Breast epithelium (tissue), 4 donors: ENCODE measurements around the gene MSANTD1. TPM values are rescaled to one million over a fixed set of nuclear protein-coding genes. Genes with fewer than 3 reads are reported as not detected.

Experiments used
- DNase-seq, 2 donors: peaks; one replicate each; pipeline ENCODE4 v3.0.0-alpha.2; 2019; ENCODE audit warnings: low spot score in 2 of 2
- H3K27ac ChIP-seq, 2 donors: fragments of 200-600 bp; sonication (generic) in 1 of 2; one replicate each; pipeline ENCODE4 v1.5.1; 2016 to 2019; ENCODE audit warnings: mild to moderate bottlenecking in 1 of 2
- H3K27me3 ChIP-seq, 2 donors: fragments of 200-600 bp; sonication (generic) in 1 of 2; one replicate each; pipeline versions ENCODE4 v1.5.1 to v1.6.0; 2017 to 2019; ENCODE audit warnings: control low read depth in 1 of 2, mild to moderate bottlenecking in 1 of 2
- H3K36me3 ChIP-seq: fragments of 200-600 bp; one replicate; pipeline ENCODE4 v1.5.1; 2019
- H3K4me1 ChIP-seq, 2 donors: fragments of 200-600 bp; sonication (generic); one replicate each; pipeline ENCODE4 v1.5.1; 2016 to 2019; ENCODE audit warnings: control low read depth in 1 of 2
- H3K4me3 ChIP-seq, 3 donors: fragments of 200-600 bp; sonication (generic); 1 replicate in 2 of 3; 2 replicates in 1 of 3; pipeline ENCODE4 v1.5.1; 2016 to 2019; ENCODE audit warnings: mild to moderate bottlenecking in 3 of 3, moderate library complexity in 2 of 3
- H3K9me3 ChIP-seq, 2 donors: fragments of 200-600 bp; sonication (generic) in 1 of 2; one replicate each; pipeline ENCODE4 v1.5.1; 2016 to 2019; ENCODE audit warnings: control low read depth in 1 of 2
- POLR2A ChIP-seq: fragments of 450-650 bp; IDR thresholded peaks from one replicate; pipeline ENCODE4 v1.6.1; 2016; ENCODE audit warnings: antibody characterized with exemption, mild to moderate bottlenecking, moderate library complexity
- POLR2AphosphoS5 ChIP-seq, 3 donors: sonication (generic); formaldehyde crosslinking; IDR thresholded peaks; one replicate each; pipeline ENCODE4 v1.6.1; 2017; ENCODE audit warnings: antibody characterized with exemption in 3 of 3
- intact Hi-C: fragments of 100-400 bp; cut with DNase I; formaldehyde crosslinking; loops from one replicate; pipeline ENCODE4 v1.15.1; 2023; ENCODE audit warnings: low total_unique reads
- total RNA-seq, 3 donors: library from RNA; depleted of rRNA; stranded (reverse); fragments of >200 nt; gene quantifications; one replicate each; pipeline ENCODE4 v1.1.0, GENCODE V29; 2016
- TF ChIP-seq, protein P1 (sequence below), 3 donors: fragments of 450-650 bp; IDR thresholded peaks; one replicate each; pipeline ENCODE4 v1.5.1; 2016 to 2017; ENCODE audit warnings: antibody characterized with exemption in 3 of 3, mild to moderate bottlenecking in 3 of 3, moderate library complexity in 3 of 3

Gene MSANTD1
- total RNA-seq, 3 donors from 2014 or later, result 0.48 to 0.88 (median 0.66) TPM

DNA sequence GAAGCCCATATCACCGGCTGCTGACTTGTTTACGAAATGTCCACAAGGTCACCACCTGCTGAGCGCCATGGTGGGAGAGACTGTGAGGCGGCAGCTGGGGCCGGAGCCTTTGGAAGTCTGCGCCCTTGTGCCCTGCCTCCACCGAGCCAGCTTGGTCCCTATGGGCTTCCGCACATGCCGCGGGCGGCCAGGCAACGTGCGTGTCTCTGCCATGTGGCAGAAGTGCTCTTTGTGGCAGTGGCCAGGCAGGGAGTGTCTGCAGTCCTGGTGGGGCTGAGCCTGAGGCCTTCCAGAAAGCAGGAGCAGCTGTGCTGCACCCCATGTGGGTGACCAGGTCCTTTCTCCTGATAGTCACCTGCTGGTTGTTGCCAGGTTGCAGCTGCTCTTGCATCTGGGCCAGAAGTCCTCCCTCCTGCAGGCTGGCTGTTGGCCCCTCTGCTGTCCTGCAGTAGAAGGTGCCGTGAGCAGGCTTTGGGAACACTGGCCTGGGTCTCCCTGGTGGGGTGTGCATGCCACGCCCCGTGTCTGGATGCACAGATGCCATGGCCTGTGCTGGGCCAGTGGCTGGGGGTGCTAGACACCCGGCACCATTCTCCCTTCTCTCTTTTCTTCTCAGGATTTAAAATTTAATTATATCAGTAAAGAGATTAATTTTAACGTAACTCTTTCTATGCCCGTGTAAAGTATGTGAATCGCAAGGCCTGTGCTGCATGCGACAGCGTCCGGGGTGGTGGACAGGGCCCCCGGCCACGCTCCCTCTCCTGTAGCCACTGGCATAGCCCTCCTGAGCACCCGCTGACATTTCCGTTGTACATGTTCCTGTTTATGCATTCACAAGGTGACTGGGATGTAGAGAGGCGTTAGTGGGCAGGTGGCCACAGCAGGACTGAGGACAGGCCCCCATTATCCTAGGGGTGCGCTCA lies 8.7 kb upstream of the MSANTD1 start:
- Histone ChIP-seq H3K36me3 (no peaks in the 10 kb centered on the region), H3K27ac (no peak overlapping the region), H3K27me3 (no peaks in the 10 kb centered on the region), H3K4me1 (no peaks in the 10 kb centered on the region), H3K4me3 (no peak overlapping the region), H3K9me3 (no peaks in the 10 kb centered on the region)
- DNase-seq, result no peak
- no peak for TF ChIP-seq POLR2A
- TF ChIP-seq POLR2AphosphoS5 (IDR thresholded peaks at IDR 0.05), result no peak
- TF ChIP-seq, protein P1, sequence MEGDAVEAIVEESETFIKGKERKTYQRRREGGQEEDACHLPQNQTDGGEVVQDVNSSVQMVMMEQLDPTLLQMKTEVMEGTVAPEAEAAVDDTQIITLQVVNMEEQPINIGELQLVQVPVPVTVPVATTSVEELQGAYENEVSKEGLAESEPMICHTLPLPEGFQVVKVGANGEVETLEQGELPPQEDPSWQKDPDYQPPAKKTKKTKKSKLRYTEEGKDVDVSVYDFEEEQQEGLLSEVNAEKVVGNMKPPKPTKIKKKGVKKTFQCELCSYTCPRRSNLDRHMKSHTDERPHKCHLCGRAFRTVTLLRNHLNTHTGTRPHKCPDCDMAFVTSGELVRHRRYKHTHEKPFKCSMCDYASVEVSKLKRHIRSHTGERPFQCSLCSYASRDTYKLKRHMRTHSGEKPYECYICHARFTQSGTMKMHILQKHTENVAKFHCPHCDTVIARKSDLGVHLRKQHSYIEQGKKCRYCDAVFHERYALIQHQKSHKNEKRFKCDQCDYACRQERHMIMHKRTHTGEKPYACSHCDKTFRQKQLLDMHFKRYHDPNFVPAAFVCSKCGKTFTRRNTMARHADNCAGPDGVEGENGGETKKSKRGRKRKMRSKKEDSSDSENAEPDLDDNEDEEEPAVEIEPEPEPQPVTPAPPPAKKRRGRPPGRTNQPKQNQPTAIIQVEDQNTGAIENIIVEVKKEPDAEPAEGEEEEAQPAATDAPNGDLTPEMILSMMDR (IDR thresholded peaks at IDR 0.05), result no peak
- intact Hi-C loops, result no loop called here

DNA sequence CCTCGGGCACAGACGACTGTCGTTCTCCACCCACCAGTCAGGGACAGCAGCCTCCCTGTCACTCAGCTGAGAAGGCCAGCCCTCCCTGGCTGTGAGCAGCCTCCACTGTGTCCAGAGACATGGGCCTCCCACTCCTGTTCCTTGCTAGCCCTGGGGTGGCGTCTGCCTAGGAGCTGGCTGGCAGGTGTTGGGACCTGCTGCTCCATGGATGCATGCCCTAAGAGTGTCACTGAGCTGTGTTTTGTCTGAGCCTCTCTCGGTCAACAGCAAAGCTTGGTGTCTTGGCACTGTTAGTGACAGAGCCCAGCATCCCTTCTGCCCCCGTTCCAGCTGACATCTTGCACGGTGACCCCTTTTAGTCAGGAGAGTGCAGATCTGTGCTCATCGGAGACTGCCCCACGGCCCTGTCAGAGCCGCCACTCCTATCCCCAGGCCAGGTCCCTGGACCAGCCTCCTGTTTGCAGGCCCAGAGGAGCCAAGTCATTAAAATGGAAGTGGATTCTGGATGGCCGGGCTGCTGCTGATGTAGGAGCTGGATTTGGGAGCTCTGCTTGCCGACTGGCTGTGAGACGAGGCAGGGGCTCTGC lies 7.9 kb upstream of the MSANTD1 start:
- no peak overlapping the region for H3K4me3 ChIP-seq
- H3K27me3 ChIP-seq, result no peaks in the 10 kb centered on the region
- no peak for DNase-seq
- no peaks in the 10 kb centered on the region for H3K9me3 ChIP-seq
- no peak overlapping the region for H3K27ac ChIP-seq
- TF ChIP-seq, protein P1 (IDR thresholded peaks at IDR 0.05), result no peak
- TF ChIP-seq POLR2A (no peak), POLR2AphosphoS5 (IDR thresholded peaks at IDR 0.05) (no peak)
- no peaks in the 10 kb centered on the region for H3K36me3 ChIP-seq
- intact Hi-C loops, result no loop called here
- H3K4me1 ChIP-seq, result no peaks in the 10 kb centered on the region

DNA sequence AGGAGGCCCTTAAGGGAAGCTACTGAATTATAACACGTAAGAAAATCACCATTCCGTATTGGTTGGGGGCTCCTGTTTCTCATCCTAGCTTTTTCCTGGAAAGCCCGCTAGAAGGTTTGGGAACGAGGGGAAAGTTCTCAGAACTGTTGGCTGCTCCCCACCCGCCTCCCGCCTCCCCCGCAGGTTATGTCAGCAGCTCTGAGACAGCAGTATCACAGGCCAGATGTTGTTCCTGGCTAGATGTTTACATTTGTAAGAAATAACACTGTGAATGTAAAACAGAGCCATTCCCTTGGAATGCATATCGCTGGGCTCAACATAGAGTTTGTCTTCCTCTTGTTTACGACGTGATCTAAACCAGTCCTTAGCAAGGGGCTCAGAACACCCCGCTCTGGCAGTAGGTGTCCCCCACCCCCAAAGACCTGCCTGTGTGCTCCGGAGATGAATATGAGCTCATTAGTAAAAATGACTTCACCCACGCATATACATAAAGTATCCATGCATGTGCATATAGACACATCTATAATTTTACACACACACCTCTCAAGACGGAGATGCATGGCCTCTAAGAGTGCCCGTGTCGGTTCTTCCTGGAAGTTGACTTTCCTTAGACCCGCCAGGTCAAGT lies 6.9 kb upstream of the MSANTD1 start:
- H3K4me3 ChIP-seq, result no peak overlapping the region
- no peak for DNase-seq
- H3K27me3 ChIP-seq, result no peaks in the 10 kb centered on the region
- no peak overlapping the region for H3K27ac ChIP-seq
- TF ChIP-seq POLR2AphosphoS5 (IDR thresholded peaks at IDR 0.05) (no peak), POLR2A (no peak)
- TF ChIP-seq, protein P1 (IDR thresholded peaks at IDR 0.05), result no peak
- no peaks in the 10 kb centered on the region for H3K9me3 ChIP-seq
- intact Hi-C loops, result no loop called here
- H3K36me3 ChIP-seq, result no peaks in the 10 kb centered on the region
- no peaks in the 10 kb centered on the region for H3K4me1 ChIP-seq

DNA sequence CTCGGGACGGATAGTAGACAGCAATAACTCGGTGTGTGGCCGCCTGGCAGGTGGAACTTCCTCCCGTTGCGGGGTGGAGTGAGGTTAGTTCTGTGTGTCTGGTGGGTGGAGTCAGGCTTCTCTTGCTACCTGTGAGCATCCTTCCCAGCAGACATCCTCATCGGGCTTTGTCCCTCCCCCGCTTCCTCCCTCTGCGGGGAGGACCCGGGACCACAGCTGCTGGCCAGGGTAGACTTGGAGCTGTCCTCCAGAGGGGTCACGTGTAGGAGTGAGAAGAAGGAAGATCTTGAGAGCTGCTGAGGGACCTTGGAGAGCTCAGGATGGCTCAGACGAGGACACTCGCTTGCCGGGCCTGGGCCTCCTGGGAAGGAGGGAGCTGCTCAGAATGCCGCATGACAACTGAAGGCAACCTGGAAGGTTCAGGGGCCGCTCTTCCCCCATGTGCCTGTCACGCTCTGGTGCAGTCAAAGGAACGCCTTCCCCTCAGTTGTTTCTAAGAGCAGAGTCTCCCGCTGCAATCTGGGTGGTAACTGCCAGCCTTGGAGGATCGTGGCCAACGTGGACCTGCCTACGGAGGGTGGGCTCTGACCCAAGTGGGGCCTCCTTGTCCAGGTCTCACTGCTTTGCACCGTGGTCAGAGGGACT lies 5.7 kb upstream of the MSANTD1 start:
- Histone ChIP-seq H3K4me3 (no peak overlapping the region), H3K27me3 (no peaks in the 10 kb centered on the region), H3K27ac (no peak overlapping the region), H3K9me3 (no peaks in the 10 kb centered on the region), H3K36me3 (no peaks in the 10 kb centered on the region), H3K4me1 (no peaks in the 10 kb centered on the region)
- TF ChIP-seq POLR2A, result no peak
- intact Hi-C loops, result no loop called here
- no peak for DNase-seq

DNA sequence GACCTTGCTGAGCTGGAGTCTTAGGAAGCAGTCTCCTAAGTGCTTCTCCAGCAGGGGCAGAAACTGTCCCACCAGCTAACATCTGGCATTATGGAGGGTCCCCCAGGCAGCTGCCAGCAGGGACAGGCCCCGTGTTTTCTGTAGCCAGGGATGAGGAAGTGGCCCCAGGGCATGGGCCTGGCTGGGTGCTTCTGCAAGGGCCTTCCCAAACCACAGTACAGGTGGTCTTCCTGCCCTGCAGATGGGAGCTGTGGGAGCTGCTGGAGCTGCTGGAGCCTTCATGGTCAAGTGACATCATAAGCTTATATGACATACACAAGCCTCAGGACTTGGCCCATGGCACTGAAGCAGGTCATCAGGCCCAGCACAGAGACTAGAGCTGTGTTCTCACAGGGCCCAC lies 5.0 kb upstream of the MSANTD1 start:
- DNase-seq, result no peak
- Histone ChIP-seq H3K27ac (no peak overlapping the region), H3K9me3 (no peaks in the 10 kb centered on the region), H3K27me3 (no peaks in the 10 kb centered on the region), H3K4me3 (no peak overlapping the region), H3K4me1 (no peaks in the 10 kb centered on the region), H3K36me3 (no peaks in the 10 kb centered on the region)
- intact Hi-C loops, result no loop called here
- TF ChIP-seq POLR2AphosphoS5 (IDR thresholded peaks at IDR 0.05) (no peak), POLR2A (no peak)
- TF ChIP-seq, protein P1 (IDR thresholded peaks at IDR 0.05), result no peak
